Ureter (tissue), 1 donor: Measurements from ENCODE around the gene SSC4D. TPM values are rescaled to one million over a fixed set of nuclear protein-coding genes. Genes with fewer than 3 reads are reported as not detected.
"Not testable (repeated sequence)": the region's sequence is repeated elsewhere in the genome, so short reads cannot be mapped to it uniquely, and the experiment has no call there.

Experiments
- DNase-seq: peaks from one replicate; pipeline ENCODE4 v3.0.0-alpha.2; 2020; ENCODE audit warnings: low spot score
- total RNA-seq: library from RNA; stranded (reverse); gene quantifications from one replicate; pipeline ENCODE4 v1.2.4, GENCODE V29; 2023
- donor health status: DM: yes; HTN: yes; CAD: no.

Gene SSC4D
- total RNA-seq, 1 donor from 2014 or later, result 0.70 TPM

- DNase-seq, result not testable (repeated sequence)
Observed at GRCh38 chr7:76421097-76421496, 11.6 kb upstream of the SSC4D start.

GRCh38 chr7:76417654-76418310 lies 8.3 kb upstream of the SSC4D start:
- DNase-seq, result not testable (repeated sequence)

GRCh38 chr7:76412249-76412648 lies 2.8 kb upstream of the SSC4D start:
- no peak for DNase-seq

GRCh38 chr7:76411626-76412025 lies 2.1 kb upstream of the SSC4D start:
- no peak for DNase-seq

GRCh38 chr7:76408121-76408560 lies 1.4 kb downstream of the SSC4D start:
- no peak for DNase-seq

GRCh38 chr7:76407718-76408117 lies 1.8 kb downstream of the SSC4D start:
- no peak for DNase-seq

GRCh38 chr7:76405738-76406137 lies 3.8 kb downstream of the SSC4D start:
- no peak for DNase-seq

- no peak for DNase-seq
Observed at GRCh38 chr7:76403780-76404494, 5.6 kb downstream of the SSC4D start.

- DNase-seq, result not testable (repeated sequence)
Observed at GRCh38 chr7:76403097-76403496, 6.4 kb downstream of the SSC4D start.

- DNase-seq, result no peak
Observed at GRCh38 chr7:76400248-76400647, 9.2 kb downstream of the SSC4D start.

- peak; percentile 82 for DNase-seq
Observed at GRCh38 chr7:76397409-76398183, 11.9 kb downstream of the SSC4D start.

- no peak for DNase-seq
Observed at GRCh38 chr7:76396864-76397263, 12.6 kb downstream of the SSC4D start.

- no peak for DNase-seq
Observed at GRCh38 chr7:76395965-76396726, 13.4 kb downstream of the SSC4D start.

GRCh38 chr7:76395605-76395964 lies 13.9 kb downstream of the SSC4D start:
- DNase-seq, result not testable (repeated sequence)

- DNase-seq, result no peak
Observed at GRCh38 chr7:76394957-76395356, 14.5 kb downstream of the SSC4D start.

- DNase-seq, result peak; percentile 94
Observed at GRCh38 chr7:76393116-76394031, 16.1 kb downstream of the SSC4D start.

GRCh38 chr7:76392531-76393115 lies 16.9 kb downstream of the SSC4D start:
- no peak for DNase-seq

- no peak for DNase-seq
Observed at GRCh38 chr7:76390092-76390491, 19.4 kb downstream of the SSC4D start.

GRCh38 chr7:76387789-76388188 lies 21.7 kb downstream of the SSC4D start:
- not testable (repeated sequence) for DNase-seq

- no peak for DNase-seq
Observed at GRCh38 chr7:76386691-76387260, 22.7 kb downstream of the SSC4D start.
